Testis (tissue), 3 donors: ENCODE data around the gene KCNC3. TPM values are rescaled to one million over a fixed set of nuclear protein-coding genes. Genes with fewer than 3 reads are reported as not detected.
"Not testable (repeated sequence)": the region's sequence is repeated elsewhere in the genome, so short reads cannot be mapped to it uniquely, and the experiment has no call there.

Source experiments
- DNase-seq: peaks from one replicate; pipeline ENCODE4 v3.0.0-alpha.2; 2019
- H3K27ac ChIP-seq, 2 donors: fragments of 200-600 bp; sonication (generic); one replicate each; pipeline ENCODE4 v1.5.1; 2019
- H3K27me3 ChIP-seq: fragments of 200-600 bp; sonication (generic); one replicate; pipeline ENCODE4 v1.5.1; 2019
- H3K36me3 ChIP-seq: fragments of 200-600 bp; sonication (generic); one replicate; pipeline ENCODE4 v1.5.1; 2017; ENCODE audit warnings: low read depth; ENCODE audit errors: missing control alignments
- H3K4me1 ChIP-seq: fragments of 200-600 bp; sonication (generic); one replicate; pipeline ENCODE4 v1.5.1; 2019
- H3K4me3 ChIP-seq, 2 donors: fragments of 200-600 bp; sonication (generic); one replicate each; pipeline ENCODE4 v1.5.1; 2017 to 2019
- H3K9me3 ChIP-seq: fragments of 200-600 bp; sonication (generic); one replicate; pipeline ENCODE4 v1.5.1; 2017
- CTCF ChIP-seq, 3 experiments: fragments of 450-650 bp in 2 of 3; fragments of 200-600 bp in 1 of 3; sonication (generic) in 1 of 3; IDR thresholded peaks; one replicate each; pipeline ENCODE4 v1.5.1; 2016 to 2019; ENCODE audit warnings: antibody characterized with exemption in 3 of 3, mild to moderate bottlenecking in 2 of 3, moderate library complexity in 1 of 3
- POLR2A ChIP-seq: fragments of 450-650 bp; IDR thresholded peaks from one replicate; pipeline ENCODE4 v1.6.1; 2017; ENCODE audit warnings: antibody characterized with exemption, mild to moderate bottlenecking, moderate library complexity
- WGBS, 2 donors: methylation state at CpG; one replicate each; pipeline ENCODE4 v1.1.5; 2018; 5-methylcytosine and 5-hydroxymethylcytosine counted together
- intact Hi-C: fragments of 100-400 bp; cut with DNase I; formaldehyde crosslinking; loops from one replicate; pipeline ENCODE4 v1.15.1; 2023; ENCODE audit warnings: low total_unique reads
- polyA plus RNA-seq: library from polyadenylated mRNA; stranded (reverse); fragments of 350-450 nt; fragmentation: Illumina TruSeq; extraction: RNeasy Lipid Tissue Mini Kit (QIAGEN cat#74804); gene quantifications from one replicate; pipeline ENCODE4 v1.2.3, GENCODE V29; 2014; ENCODE audit warnings: low read depth, low replicate concordance; ENCODE audit not compliant: insufficient read depth
- total RNA-seq, 2 donors: library from RNA; depleted of rRNA; stranded (reverse); fragments of >200 nt; gene quantifications; one replicate each; pipeline ENCODE4 v1.2.3, GENCODE V29; 2016

The KCNC3 gene
- total and polyA plus RNA-seq, 3 donors from 2014 or later: 6.9 to 16.0 (median 7.7) TPM

GRCh38 chr19:50340331-50340730, 11.2 kb upstream of the KCNC3 start:
- Histone ChIP-seq H3K4me1 (no peaks in the 10 kb centered on the region), H3K9me3 (no peaks in the 10 kb centered on the region), H3K27ac (no peak overlapping the region), H3K4me3 (no peak overlapping the region), H3K27me3 (no peaks in the 10 kb centered on the region), H3K36me3 (no peaks in the 10 kb centered on the region)
- DNase-seq: no peak
- TF ChIP-seq POLR2A: no peak
- TF ChIP-seq CTCF (IDR thresholded peaks at IDR 0.05): no peak
- intact Hi-C loops: no loop called here

GRCh38 chr19:50337031-50337430, 7.9 kb upstream of the KCNC3 start:
- H3K36me3 ChIP-seq, H3K27ac ChIP-seq, H3K9me3 ChIP-seq, H3K27me3 ChIP-seq, H3K4me1 ChIP-seq, DNase-seq, intact Hi-C loops, H3K4me3 ChIP-seq: not testable (repeated sequence)
- 86 to 91% methylated on average over 6 of the region's 6 CpGs for WGBS, 2 donors

DNA sequence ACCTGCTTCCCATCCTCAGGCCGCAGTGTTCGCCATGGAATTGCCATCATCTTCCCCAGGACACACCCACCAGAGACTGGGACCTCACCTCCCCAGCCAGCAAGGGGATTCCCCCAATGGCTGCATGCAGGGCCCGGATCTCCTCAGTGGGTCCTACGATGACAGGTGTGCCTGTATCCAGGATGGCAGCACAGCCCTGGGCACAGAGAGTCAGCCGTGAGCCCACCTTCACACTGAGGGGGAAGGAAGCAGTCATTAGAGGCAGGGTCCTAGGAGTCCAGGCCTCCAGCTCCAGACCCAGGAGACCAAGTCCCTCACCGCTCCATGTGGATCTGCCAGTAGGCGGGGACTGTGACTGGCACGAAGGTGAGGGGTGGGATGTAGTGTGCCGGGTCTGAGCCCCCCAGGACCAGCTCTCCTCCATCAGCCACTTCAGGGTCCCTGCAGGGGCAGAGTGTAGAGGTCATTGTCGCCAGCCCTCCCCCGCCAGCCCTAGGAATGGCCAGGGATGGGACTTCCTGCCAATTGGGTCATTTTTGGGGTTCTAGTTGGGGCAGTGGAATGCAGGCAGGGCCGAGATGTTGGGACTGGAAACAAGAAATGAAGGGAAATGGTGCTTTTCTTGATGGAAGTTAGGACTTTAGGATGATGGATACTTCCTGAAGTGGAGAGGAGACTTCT, 5.7 kb upstream of the KCNC3 start:
- no peak for TF ChIP-seq CTCF (IDR thresholded peaks at IDR 0.05)
- TF ChIP-seq POLR2A: no peak
- Histone ChIP-seq H3K4me1 (peaks cover 10% of the 10 kb centered on the region), H3K27me3 (no peaks in the 10 kb centered on the region), H3K36me3 (no peaks in the 10 kb centered on the region), H3K9me3 (no peaks in the 10 kb centered on the region), H3K27ac (no peak overlapping the region), H3K4me3 (no peak overlapping the region)
- intact Hi-C loops: no loop called here
- DNase-seq: no peak
- WGBS, 2 donors: 83 to 90% methylated on average over 7 to 12 of the region's 12 CpGs

DNA sequence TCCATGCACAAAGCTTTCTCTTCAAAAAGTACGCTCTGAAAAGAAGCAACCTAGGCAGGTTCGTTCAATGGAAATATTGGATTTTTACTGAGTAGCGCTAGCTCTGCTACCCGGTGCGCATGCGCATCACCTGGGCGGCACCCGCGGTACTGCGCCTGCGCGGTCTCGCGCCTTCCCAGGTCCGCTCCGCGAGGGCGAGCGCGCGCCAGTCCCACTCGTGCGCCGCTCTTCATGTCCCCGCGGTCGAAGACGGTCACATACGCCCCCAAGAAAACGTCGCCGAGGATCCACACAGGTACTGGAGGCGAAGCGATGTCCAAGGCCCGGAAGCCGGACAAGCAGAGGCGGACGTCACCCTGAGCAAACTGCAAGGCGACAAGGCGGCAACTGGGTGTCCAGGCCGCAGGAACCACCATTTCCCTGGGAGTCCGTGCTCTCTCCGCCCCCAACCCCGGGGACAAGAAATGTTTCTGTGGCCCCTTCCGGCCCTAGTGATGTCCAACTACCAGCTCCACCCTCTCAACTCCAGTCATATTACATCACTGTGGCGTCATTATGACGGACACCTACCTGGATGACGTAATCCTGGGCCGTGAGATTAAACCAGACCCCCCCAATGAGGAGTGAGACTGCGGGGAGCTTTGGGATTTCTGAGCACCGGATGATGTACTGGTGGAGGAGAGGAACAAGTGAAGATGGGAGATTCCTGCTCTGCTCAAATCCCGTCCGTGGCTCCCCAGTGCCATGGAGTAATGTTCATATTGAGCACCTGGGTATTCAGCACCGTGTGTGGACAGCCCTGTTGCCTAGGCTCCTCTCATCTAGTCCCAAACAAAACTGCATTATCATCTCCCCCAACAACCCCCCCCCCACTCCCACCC, 4.8 kb upstream of the KCNC3 start:
- intact Hi-C loops: no loop called here
- Histone ChIP-seq H3K36me3 (no peaks in the 10 kb centered on the region), H3K27ac (peak overlapping the region; percentile 9 to 81), H3K4me1 (peaks cover 14% of the 10 kb centered on the region), H3K27me3 (no peaks in the 10 kb centered on the region), H3K4me3 (peak overlapping the region; percentile 48 to 55), H3K9me3 (no peaks in the 10 kb centered on the region)
- TF ChIP-seq POLR2A: no peak
- TF ChIP-seq CTCF (IDR thresholded peaks at IDR 0.05): no peak
- WGBS, 2 donors: 7 to 10% methylated on average over 36 to 54 of the region's 54 CpGs
- peak; percentile 80 for DNase-seq

DNA sequence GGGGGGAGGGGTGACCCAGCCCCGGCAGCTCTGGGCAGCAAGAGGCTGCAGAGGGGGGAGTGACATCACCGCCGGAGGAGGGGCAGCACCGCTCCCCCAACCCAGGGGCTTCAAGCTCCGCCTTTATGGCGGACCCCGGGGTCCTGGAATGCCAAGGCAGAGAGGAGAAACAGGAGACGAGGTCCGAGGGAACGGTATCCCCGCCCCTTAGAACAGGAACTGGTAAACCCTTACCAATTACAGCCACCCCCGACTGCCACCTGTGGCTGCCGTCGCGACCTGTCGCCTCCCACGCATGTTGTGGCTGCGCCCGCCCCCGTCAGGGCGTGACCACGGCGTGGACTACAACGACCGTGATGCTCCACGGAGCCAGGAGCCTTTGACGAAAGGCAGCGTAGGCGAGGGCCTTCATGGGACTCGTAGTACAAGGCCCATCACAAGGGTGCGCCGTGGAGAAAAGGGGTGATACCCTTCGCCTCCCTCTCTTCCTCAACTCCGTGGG, 4.1 kb upstream of the KCNC3 start:
- no peak for TF ChIP-seq POLR2A
- TF ChIP-seq CTCF (IDR thresholded peaks at IDR 0.05): no peak
- peak overlapping the region; percentile 48 to 55 for H3K4me3 ChIP-seq
- intact Hi-C loops: no loop called here
- H3K36me3 ChIP-seq: no peaks in the 10 kb centered on the region
- peak; percentile 93 for DNase-seq
- H3K27me3 ChIP-seq: no peaks in the 10 kb centered on the region
- H3K4me1 ChIP-seq: peaks cover 14% of the 10 kb centered on the region
- 1 to 2% methylated on average over 21 to 34 of the region's 34 CpGs for WGBS, 2 donors
- H3K27ac ChIP-seq: peak overlapping the region; percentile 18 to 81
- no peaks in the 10 kb centered on the region for H3K9me3 ChIP-seq
